Liver (tissue), 9 donors: Measurements from ENCODE around the gene COX15. TPM values are rescaled to one million over a fixed set of nuclear protein-coding genes. Genes with fewer than 3 reads are reported as not detected.
"Not testable (repeated sequence)": the region's sequence is repeated elsewhere in the genome, so short reads cannot be mapped to it uniquely, and the experiment has no call there.

Source experiments
- DNase-seq: peaks from one replicate; pipeline ENCODE4 v3.0.0-alpha.2; 2017; ENCODE audit warnings: low spot score
- H3K27ac ChIP-seq, 2 donors: one replicate each; pipeline ENCODE4 v1.7.0; 2013; ENCODE audit warnings: inconsistent platforms in 2 of 2, low read length in 2 of 2, control low read depth in 1 of 2, low read depth in 1 of 2, mild to moderate bottlenecking in 1 of 2
- H3K27me3 ChIP-seq, 4 donors: one replicate each; pipeline versions ENCODE4 v1.6.1 to v1.7.0; 2013; ENCODE audit warnings: low read length in 3 of 4, inconsistent platforms in 1 of 4, mild to moderate bottlenecking in 1 of 4, moderate library complexity in 1 of 4; ENCODE audit not compliant: control insufficient read depth in 4 of 4, insufficient read depth in 4 of 4
- H3K36me3 ChIP-seq, 4 donors: one replicate each; pipeline versions ENCODE4 v1.6.1 to v1.7.0; 2013; ENCODE audit warnings: low read length in 3 of 4, mild to moderate bottlenecking in 3 of 4, low read depth in 1 of 4, moderate library complexity in 1 of 4; ENCODE audit not compliant: control insufficient read depth in 4 of 4, insufficient read depth in 3 of 4
- H3K4me1 ChIP-seq, 4 donors: one replicate each; pipeline versions ENCODE4 v1.6.1 to v1.7.0; 2013; ENCODE audit warnings: low read length in 3 of 4, mild to moderate bottlenecking in 3 of 4, moderate library complexity in 1 of 4; ENCODE audit not compliant: control insufficient read depth in 4 of 4, insufficient read depth in 4 of 4
- H3K4me3 ChIP-seq, 3 donors: one replicate each; pipeline versions ENCODE4 v1.6.1 to v1.7.0; 2013; ENCODE audit warnings: low read length in 3 of 3, control low read depth in 1 of 3, low read depth in 1 of 3, mild to moderate bottlenecking in 1 of 3
- H3K9ac ChIP-seq, 2 donors: one replicate each; pipeline ENCODE4 v1.7.0; 2013; ENCODE audit warnings: low read length in 2 of 2, mild to moderate bottlenecking in 2 of 2, moderate library complexity in 2 of 2, control low read depth in 1 of 2, low read depth in 1 of 2
- H3K9me3 ChIP-seq, 4 donors: one replicate each; pipeline versions ENCODE4 v1.6.1 to v1.7.0; 2013; ENCODE audit warnings: low read length in 3 of 4; ENCODE audit not compliant: control insufficient read depth in 4 of 4
- ATF3 ChIP-seq: IDR thresholded peaks from 2 replicates; pipeline ENCODE4 v1.6.1; 2016; ENCODE audit warnings: antibody characterized with exemption
- CTCF ChIP-seq: fragments of 150-350 bp; IDR thresholded peaks from 2 replicates; pipeline ENCODE4 v1.5.1; 2017; ENCODE audit warnings: improper control_type of control experiment, low read depth, low read length; ENCODE audit not compliant: missing input control
- EGR1 ChIP-seq, 2 donors: IDR thresholded peaks; 2 replicates each; pipeline ENCODE4 v1.6.1; 2016 to 2018; ENCODE audit warnings: antibody characterized with exemption in 2 of 2, low read depth in 2 of 2
- FOXA1 ChIP-seq: IDR thresholded peaks from 2 replicates; pipeline ENCODE4 v1.6.1; 2016; ENCODE audit warnings: antibody characterized with exemption
- FOXA2 ChIP-seq: IDR thresholded peaks from 2 replicates; pipeline ENCODE4 v1.6.1; 2016; ENCODE audit warnings: antibody characterized with exemption
- HNF4A ChIP-seq, 2 donors: conservative IDR thresholded peaks; 2 replicates each; pipeline ENCODE4 v1.6.1; 2016; ENCODE audit warnings: antibody characterized with exemption in 2 of 2, mild to moderate bottlenecking in 2 of 2
- HNF4G ChIP-seq: IDR thresholded peaks from 2 replicates; pipeline ENCODE4 v1.6.1; 2016; ENCODE audit warnings: antibody characterized with exemption
- JUND ChIP-seq, 2 donors: IDR thresholded peaks; 2 replicates each; pipeline ENCODE4 v1.6.1; 2016; ENCODE audit warnings: antibody characterized with exemption in 2 of 2
- MAX ChIP-seq: IDR thresholded peaks from 2 replicates; pipeline ENCODE4 v1.6.1; 2016; ENCODE audit warnings: antibody characterized with exemption
- NR2F2 ChIP-seq: IDR thresholded peaks from 2 replicates; pipeline ENCODE4 v1.6.1; 2016; ENCODE audit warnings: antibody characterized with exemption
- RAD21 ChIP-seq, 2 donors: IDR thresholded peaks; 2 replicates each; pipeline ENCODE4 v1.6.1; 2016; ENCODE audit warnings: antibody characterized with exemption in 2 of 2, mild to moderate bottlenecking in 2 of 2
- REST ChIP-seq: IDR thresholded peaks from 2 replicates; pipeline ENCODE4 v1.6.1; 2016; ENCODE audit warnings: antibody characterized with exemption, mild to moderate bottlenecking
- RXRA ChIP-seq, 2 donors: IDR thresholded peaks; 2 replicates each; pipeline ENCODE4 v1.6.1; 2017 to 2018; ENCODE audit warnings: antibody characterized with exemption in 2 of 2, mild to moderate bottlenecking in 1 of 2
- SP1 ChIP-seq: IDR thresholded peaks from 2 replicates; pipeline ENCODE4 v1.6.1; 2018; ENCODE audit warnings: antibody characterized with exemption, mild to moderate bottlenecking
- YY1 ChIP-seq: IDR thresholded peaks from 2 replicates; pipeline ENCODE4 v1.6.1; 2016; ENCODE audit warnings: antibody characterized with exemption, mild to moderate bottlenecking
- ZBTB33 ChIP-seq: IDR thresholded peaks from 2 replicates; pipeline ENCODE4 v1.6.1; 2016; ENCODE audit warnings: antibody characterized with exemption
- WGBS: extraction: QIAGEN DNeasy Blood & Tissue Kit; methylation state at CpG from one replicate; pipeline ENCODE4 v1.1.7; 2013; 5-methylcytosine and 5-hydroxymethylcytosine counted together
- polyA plus RNA-seq, 2 donors: library from polyadenylated mRNA; stranded (reverse) in 1 of 2; unstranded in 1 of 2; fragments of 200-250 nt in 1 of 2; fragments of >200 nt in 1 of 2; fragmentation: Nextera tagmentation in 1 of 2; extraction: Ambion mirVana in 1 of 2; gene quantifications; one replicate each; pipeline versions ENCODE4 v1.2.1 to v1.2.3, GENCODE V29; 2013 to 2015
- total RNA-seq, 2 donors: library from RNA; depleted of rRNA; stranded (reverse); fragments of >200 nt; gene quantifications; one replicate each; pipeline ENCODE4 v1.2.3, GENCODE V29; 2014
- donor health status: healthy.
- donor health status: healthy.
- donor health status: healthy.
- donor health status: healthy.
- donor health status: healthy.

The COX15 gene
- total and polyA plus RNA-seq, 4 donors, result 13.4 to 25.2 (median 20.8) TPM

GRCh38 chr10:99748823-99749451, 17.0 kb upstream of the COX15 start:
- no peak for DNase-seq
- WGBS, result 98% methylated on average over 2 of the region's 2 CpGs
- H3K27me3 ChIP-seq, result no peaks in the 10 kb centered on the region
- no peak overlapping the region for H3K9ac ChIP-seq
- H3K36me3 ChIP-seq, result peaks cover 9 to 53% (median 35%) of the 10 kb centered on the region in 4 donors
- no peak overlapping the region for H3K4me3 ChIP-seq
- TF ChIP-seq HNF4G (no peak), FOXA2 (no peak), NR2F2 (no peak), EGR1 (IDR thresholded peaks at IDR 0.05; ENCODE audit: low read depth in 2 of 2) (no peak)
- peaks cover 0 to 4% (median under 1%) of the 10 kb centered on the region in 4 donors for H3K4me1 ChIP-seq
- H3K27ac ChIP-seq, result no peak overlapping the region
- no peaks in the 10 kb centered on the region for H3K9me3 ChIP-seq

- H3K27ac ChIP-seq, H3K9ac ChIP-seq, H3K27me3 ChIP-seq, H3K4me3 ChIP-seq, DNase-seq, H3K9me3 ChIP-seq, H3K4me1 ChIP-seq: not testable (repeated sequence)
- WGBS, result 97% methylated on average over 2 of the region's 2 CpGs
- H3K36me3 ChIP-seq, result peaks cover 12 to 64% (median 51%) of the 10 kb centered on the region in 4 donors
These were observed 14.2 kb upstream of the COX15 start for GRCh38 chr10:99746166-99746565.

- Histone ChIP-seq H3K9me3 (no peaks in the 10 kb centered on the region), H3K4me1 (peaks cover 0 to 6% (median 3%) of the 10 kb centered on the region in 4 donors), H3K4me3 (no peak overlapping the region), H3K9ac (no peak overlapping the region), H3K27me3 (no peaks in the 10 kb centered on the region), H3K27ac (no peak overlapping the region), H3K36me3 (peaks cover 13 to 77% (median 61%) of the 10 kb centered on the region in 4 donors)
- no peak for DNase-seq
- no peak for TF ChIP-seq NR2F2
- TF ChIP-seq YY1, result no peak
- TF ChIP-seq MAX, result no peak
- TF ChIP-seq EGR1 (IDR thresholded peaks at IDR 0.05; ENCODE audit: low read depth in 2 of 2), result no peak
- TF ChIP-seq ATF3, result no peak
- TF ChIP-seq CTCF, result no peak
- TF ChIP-seq JUND (IDR thresholded peaks at IDR 0.05), result no peak
- no peak for TF ChIP-seq ZBTB33
- no peak for TF ChIP-seq SP1
- TF ChIP-seq FOXA2, result no peak
- TF ChIP-seq FOXA1, result no peak
- no peak for TF ChIP-seq HNF4A (conservative IDR thresholded peaks at IDR 0.05)
- TF ChIP-seq RXRA (IDR thresholded peaks at IDR 0.05), result no peak
- TF ChIP-seq RAD21 (IDR thresholded peaks at IDR 0.05), result no peak
- TF ChIP-seq REST, result no peak
- WGBS, result 87% methylated on average over 3 of the region's 3 CpGs
These were observed 11.9 kb upstream of the COX15 start for GRCh38 chr10:99743841-99744240.
